Islet precursor cell (in vitro differentiated cells): ENCODE data around the gene S100A4.
A peak's percentile ranks its signal among the peaks of the same experiment; 100 is the strongest.
"Not testable (repeated sequence)": the region's sequence is repeated elsewhere in the genome, so short reads cannot be mapped to it uniquely, and the experiment has no call there.

Experiments used
- DNase-seq: peaks from one replicate; pipeline ENCODE4 v3.0.0-alpha.2; 2018

S100A4 gene

GRCh38 chr1:153566414-153567371 is 21.1 kb upstream of the S100A4 start:
- peak; percentile 100 for DNase-seq

DNA sequence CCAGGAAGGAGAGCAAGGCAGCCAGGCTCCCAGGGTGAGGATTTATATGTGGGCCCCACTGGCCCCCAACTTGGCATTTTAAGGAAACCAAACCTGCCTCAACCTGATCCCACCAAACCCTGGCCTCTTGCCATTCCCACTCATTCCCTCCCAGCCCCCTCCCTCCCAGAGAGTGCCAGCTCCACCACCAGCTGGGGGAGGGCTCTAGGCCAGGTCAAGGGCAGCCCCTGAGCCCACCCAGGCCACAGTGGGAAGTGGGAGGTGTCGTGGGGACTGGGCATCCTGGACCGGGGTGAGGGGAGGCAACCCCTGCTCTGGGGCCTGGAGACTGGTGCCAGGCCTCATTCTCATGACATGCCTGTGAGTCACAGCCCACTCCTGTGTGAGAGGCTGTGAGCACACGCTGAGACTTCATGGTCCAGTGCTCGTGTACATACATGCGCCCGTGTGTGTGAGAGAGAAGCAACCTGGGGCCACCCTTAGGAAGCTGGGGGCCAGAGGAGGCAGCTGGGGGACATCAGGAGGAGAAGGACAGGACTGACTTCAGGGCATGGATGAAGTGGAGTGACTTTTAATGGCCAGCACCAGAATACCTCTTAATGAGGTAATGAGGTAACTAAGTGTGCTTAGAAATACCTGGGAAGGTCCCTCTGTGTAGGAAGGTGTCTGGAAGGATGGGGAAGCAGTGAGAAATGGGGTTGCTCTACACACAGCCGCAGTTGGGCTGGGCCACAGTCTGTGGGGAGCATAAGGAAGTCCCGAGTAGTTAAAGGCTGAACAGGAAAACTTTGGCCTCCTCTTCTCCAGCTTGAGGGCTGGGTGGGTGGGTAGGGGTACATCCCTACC is 20.1 kb upstream of the S100A4 start, which contains the start of gene S100A2:
TSS of gene S100A2 (minus strand) at position 316 of the 846 bp plus-strand sequence. CDS start 1,967 bp downstream, outside the sequence.
- DNase-seq: peak; percentile 90

- no peak for DNase-seq
These were observed 18.4 kb upstream of the S100A4 start for GRCh38 chr1:153563991-153564390.

GRCh38 chr1:153563483-153563901 is 17.9 kb upstream of the S100A4 start:
- no peak for DNase-seq

- not testable (repeated sequence) for DNase-seq
These were observed 16.4 kb upstream of the S100A4 start for GRCh38 chr1:153562021-153562420.

- no peak for DNase-seq
These were observed 15.9 kb upstream of the S100A4 start for GRCh38 chr1:153561466-153561985.

DNA sequence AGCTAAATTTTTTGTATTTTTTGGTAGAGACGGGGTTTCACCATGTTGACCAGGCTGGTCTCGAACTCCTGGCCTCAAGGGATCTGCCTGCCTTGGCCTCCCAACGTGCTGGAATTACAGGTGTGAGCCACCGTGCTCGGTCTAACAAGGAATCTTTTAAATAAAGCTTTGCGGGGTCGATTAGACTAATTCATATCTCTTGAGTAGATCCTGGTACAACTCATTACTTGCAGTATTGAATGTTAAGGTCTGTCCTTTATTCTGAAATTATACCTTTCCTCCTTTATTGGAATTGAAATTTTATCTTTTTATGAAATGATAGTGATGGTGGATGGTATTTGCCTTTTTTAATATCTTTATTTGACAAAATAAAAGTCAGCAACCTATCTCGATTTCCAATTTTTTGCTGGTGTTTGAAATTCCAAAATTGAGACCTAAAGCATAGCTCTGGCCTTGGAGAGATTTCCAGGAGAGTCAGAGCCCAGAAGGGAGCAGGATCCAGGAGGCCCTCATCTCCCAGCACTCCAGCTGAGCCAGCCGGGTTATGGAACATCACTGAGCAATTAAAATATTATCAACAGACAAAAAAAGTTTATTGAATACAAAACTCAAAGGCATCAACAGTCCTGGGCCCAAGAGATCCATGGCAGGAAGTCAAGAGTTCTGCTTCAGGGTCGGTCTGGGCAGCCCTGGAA is 15.3 kb upstream of the S100A4 start:
- DNase-seq: no peak

DNA sequence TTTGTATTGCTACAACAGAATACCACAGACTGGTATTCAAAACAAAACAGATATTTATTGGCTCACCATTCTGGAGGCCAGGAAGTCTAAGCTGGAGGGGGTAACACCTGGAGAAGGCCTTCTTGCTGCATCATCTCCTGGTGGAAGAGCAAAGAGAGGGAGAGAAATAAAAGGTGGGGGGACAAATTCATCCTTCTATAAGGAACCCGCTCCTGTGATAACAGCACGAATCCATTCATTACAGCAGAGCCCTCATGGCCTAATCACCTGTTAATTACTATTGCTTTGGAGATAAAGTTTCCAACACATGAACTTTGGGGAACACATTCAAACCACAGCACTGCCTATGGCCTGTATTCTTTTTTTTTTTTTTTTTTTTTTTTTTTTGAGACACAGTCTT is 14.6 kb upstream of the S100A4 start:
- no peak for DNase-seq

DNA sequence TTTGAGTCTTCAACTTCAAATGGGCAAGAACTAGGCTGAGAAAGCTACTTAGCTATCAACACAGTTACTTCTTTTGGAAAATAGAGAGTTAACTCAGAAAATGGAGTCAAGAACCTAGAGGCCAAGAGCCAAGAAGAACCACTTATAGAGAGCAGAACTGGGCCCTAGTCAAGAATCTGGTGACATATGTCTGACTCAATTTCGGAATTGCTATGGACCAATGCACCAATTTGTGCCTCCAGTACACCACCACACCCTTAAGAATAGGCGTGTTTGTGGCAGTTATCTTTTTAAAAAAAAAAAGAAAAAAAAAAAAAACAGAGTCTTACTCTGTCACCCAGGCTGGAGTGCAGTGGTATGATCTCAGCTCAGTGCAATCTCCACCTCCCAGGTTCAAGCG is 12.3 kb upstream of the S100A4 start:
- DNase-seq: no peak

- no peak for DNase-seq
These were observed 10.7 kb upstream of the S100A4 start for GRCh38 chr1:153556348-153556747.

DNA sequence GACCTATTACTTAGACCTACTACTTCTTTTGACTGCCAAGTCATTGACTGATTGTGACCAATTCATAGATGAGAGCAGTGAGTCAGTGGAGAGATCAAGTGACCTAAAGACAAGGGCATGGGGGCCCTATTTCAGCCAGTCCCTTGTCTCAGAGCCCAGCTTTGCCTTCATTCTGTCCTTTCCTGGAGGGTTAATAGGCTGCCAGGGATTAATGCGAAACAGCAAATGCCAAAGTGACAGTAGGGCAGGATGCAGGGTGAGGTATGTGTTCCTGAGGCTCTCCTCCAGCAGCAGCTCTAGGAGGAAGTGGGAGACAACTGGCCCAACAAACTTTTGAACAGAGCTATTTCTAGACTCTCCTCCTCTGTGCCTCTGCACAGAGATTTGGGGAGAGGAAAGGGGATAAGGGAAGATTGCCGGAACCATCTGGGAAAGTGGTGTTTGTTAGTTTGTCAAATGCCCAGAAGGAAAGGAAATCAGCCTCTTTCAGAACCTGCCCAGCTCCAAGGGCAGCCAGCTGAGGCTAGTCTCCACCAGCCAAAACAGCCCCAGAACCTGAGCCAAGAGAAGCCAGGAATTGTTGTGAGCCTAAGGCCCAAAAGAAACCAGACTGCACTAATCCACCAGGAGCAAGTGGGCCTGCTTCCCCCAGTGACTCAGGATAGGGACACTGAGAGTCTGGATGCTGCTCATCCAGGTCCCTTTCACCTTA is 8.4 kb upstream of the S100A4 start:
- DNase-seq: no peak

GRCh38 chr1:153553096-153553495 is 7.5 kb upstream of the S100A4 start:
- DNase-seq: peak; percentile 42

- DNase-seq: no peak
These were observed 6.7 kb upstream of the S100A4 start for GRCh38 chr1:153552335-153552734.

DNA sequence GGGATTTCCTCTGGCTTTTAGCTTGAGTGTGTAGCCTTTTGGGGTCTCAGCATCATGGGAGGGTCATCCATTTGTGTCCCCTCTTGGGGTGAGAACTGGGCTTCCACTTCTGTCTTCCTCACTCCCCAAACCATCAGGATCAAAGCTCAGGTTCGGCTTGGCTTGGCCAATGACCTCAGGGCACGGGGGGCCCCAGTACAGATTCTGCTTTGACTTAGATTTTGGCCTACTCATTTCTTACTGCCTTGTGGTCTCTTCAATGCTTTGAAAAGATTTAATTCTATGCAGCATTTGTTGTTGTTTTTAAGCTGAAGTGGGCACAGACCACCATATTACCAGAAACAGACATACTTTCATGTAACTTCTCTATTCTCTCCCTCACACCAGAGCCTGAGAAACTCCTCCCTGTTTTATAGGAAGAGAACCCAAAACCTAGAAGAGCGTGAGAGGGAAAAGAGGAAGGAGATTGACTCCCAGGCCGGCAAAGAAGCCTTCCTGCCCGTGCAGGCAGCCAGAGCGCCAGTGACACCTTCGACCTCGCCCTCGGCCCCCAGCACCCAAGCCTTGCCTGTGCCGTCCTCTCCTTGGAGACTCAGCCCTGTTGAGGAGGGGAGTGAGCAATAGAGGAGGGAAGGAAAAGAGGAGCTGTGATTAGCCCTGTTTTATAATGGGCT is 5.4 kb upstream of the S100A4 start:
- DNase-seq: no peak

- no peak for DNase-seq
These were observed 4.8 kb upstream of the S100A4 start for GRCh38 chr1:153550398-153550758.

GRCh38 chr1:153549741-153550397 is 4.3 kb upstream of the S100A4 start:
- DNase-seq: no peak

- peak; percentile 94 for DNase-seq
These were observed 3.4 kb upstream of the S100A4 start, which contains the start of gene S100A3 for GRCh38 chr1:153548722-153549688. Gene S100A3 (minus strand): TSS chr1:153549258. CDS start chr1:153548485, 773 bp downstream.

GRCh38 chr1:153547560-153548551 is 2.2 kb upstream of the S100A4 start:
- peak; percentile 78 for DNase-seq
